ENCODE results near the gene IRF1.
"Not testable (repeated sequence)": the region's sequence is repeated elsewhere in the genome, so short reads cannot be mapped to it uniquely, and the experiment has no call there.

IRF1 gene

DNA sequence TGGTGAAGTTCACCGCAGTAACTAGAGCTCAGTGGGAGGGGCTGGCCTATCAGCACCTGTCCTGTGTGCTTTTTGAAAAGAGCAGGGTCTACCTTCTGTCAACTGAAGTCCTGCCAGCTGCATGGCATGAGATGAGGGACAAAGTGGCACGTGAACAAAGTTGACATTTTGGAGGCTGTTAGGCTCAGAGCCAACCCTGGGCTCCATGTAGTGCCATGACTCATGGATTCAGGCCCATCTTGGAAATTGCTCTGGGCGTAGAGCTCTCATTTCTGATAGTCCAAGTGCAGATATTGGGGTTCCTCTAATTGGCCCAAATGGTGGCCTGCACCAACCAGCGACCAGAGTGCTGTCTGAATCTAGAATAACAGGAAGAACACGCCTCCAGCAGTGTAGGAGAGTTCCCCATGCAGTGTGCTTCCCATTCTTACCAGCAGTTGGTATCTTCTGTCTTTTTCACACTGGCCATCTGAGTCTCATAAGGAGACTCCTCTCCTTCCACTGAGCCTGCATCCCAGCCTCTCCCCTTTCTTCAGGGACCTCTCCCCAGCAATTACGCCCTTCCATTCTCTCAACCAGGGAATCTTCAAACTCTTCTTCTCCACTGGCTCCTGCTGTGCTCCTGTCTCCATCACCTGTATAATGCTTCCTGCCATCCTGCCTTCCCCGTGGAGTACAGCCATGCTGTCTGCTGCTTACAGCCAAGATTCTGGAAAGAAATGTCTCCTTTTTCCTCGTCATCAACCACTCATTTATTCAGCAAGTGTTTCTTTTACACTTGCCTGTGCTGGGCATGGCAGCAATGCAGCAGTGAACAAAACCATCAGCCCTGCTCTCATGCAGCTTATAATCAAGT, 30.4 kb downstream of the IRF1 start:
- no peak for DNase-seq

DNA sequence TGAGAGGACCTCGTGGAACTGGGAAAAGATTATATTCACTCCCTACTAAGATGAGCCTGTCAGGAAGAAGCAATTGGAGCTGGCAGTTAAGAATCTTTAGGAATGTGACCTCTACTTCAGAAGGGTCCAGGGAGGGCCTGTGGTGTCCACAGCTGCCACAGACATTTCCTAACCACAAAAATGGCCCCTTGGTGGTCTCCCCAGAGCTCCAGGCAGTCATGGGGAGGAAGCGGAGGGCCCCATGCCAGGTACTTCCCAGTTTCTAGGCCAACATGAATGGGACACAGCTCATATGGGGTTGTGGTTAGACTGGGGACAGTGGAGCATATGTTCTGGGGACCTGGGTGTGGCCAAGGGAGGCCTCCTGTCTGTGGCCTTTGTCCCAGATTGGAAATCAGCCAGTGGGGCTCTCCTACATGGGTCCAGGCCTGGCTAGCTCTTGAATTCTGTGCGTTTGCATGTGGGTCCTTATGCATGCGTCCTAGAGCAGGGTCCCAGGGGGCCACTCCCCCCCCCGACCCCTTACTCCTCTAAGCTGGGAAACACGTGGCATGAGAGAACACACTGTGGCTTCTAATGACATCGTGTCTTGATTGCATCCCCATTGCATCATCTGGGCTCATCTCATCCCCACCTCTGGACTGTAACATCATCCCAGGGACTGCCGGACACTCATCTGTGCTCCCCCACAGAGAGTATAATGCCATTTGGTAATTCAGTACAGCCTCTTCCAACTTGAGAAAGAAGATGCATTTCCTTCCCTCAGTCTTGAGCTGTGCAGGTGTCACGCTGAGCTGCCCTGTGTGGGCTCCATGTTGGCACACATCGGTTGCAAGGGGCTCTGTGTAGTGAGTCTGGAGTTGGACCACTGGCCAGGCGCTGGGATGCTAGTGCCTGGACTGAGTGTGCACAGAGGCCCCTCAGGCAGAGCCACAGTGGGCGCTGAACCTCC, 31.3 kb downstream of the IRF1 start:
- no peak for DNase-seq

DNA sequence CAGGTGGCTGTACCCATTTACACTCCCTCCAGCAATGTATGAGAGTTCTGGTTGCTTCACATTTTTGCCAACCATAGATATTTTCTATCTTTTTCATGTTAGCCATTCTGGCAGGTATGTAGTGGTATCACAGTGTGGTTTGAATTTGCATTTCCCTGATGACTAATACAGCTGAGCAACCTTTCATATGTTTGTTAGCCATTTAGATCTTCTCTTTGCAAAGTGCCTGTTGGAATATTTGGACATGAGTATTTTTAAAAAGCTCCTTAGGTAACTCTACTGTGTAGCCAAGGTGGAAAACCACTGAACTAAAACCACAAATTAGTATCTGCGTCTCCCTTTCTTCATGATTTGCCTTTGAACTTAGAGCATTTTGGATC, 31.9 kb downstream of the IRF1 start:
- no peak for DNase-seq

DNA sequence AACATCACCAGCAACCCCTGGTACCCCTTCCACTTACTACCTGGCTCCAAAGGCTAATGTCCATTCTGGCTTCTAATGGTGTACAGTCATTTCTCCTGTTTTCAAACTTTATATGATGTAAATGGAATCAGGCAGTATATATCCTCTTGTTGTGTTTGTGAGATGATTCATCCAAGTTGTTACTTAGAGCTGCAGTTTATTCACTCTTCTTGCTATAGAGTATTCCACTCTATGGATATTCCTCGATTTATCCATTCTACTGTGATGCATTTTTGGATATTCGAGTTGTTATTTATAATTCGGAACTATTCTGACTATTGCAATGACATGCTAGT, 32.4 kb downstream of the IRF1 start:
- DNase-seq: no peak

DNA sequence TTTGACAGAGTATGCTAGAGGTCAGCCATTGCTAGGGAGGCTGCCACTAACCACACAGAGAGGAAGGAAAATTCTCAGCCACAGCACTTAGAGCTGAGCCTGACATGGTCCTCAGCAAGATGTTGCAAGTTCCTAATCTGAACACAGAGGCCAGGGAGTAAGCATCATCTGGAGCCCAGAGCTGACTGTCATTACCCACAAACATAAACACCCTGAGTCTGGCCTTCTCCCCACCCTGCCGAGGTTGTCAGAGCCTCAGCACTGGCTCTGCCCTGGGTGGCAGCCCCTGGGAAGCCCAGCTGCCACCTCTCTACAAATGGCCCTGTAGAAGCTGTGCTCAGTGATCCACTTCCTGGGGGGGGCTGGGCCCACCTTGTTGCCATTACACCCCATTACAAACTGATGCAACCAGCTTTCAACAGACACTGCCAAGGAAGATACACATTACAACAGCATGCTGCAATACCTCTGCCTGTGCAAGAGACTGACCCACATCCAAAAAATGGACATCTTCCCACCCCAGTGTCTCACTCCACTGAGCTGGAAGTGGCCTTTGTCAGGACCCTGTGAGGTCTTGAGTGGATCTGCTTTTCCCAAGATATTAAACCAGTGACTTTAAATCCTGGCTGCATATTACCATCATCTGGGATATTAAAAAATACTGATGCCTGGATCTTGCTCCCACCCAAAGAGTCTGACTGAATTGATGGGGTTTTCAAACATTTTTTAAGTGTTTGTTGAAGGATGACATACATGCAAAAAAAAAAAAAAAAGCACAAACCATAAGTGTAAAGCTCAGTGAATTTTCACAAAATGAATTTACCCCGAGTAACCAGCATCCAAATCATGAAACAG, 33.0 kb downstream of the IRF1 start:
- no peak for DNase-seq

DNA sequence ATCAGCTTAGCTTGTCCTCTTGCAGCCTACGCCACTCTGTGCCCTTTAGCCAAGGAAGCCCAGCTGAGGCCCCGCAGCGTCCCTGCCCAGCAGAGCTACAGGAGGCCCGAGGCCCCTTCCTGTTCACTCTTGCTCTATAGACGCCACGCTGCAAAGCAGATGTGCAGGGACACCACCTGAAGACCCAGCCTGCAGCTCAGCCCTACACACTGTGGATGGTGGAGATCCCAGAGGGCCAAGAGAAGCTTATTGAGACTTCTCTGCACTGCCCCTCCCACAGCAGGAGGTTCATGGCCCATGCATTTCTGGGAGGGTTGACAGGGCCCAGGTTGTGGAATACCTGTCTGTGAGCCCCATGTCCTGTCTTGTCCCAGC, 33.6 kb downstream of the IRF1 start:
- no peak for DNase-seq

DNA sequence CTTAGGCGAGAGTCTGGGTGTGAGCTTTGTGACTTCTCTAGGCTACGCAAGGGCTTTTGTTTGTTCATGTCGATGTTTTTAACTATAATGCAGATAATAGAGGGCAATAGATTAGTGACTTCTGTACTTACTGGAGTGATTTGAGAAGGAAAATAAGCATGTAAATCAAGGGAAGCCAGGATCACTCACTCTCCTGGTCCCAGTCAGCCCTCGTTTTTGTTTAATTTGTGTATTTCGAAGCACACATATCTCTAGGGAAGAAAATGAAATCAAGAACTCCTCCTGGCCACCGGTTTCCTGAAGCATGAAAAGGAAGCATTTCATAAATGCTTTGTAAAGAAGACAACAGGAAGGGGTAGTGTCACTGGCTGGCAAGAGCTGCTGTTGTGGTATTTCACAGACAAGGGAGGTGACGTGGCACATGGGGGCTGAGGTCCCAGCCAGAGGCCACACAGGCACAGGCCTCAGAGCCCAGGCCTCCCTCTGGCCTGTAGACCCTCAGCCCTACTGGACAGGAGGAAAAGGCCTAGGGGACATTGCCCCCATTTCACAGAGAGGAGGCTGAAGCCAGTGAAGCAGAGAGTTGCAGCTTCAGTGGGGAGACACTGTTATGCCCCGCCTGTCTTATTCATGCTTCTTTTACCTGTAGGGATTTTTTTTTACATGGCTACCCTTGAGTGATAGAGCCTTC, 34.1 kb downstream of the IRF1 start:
- DNase-seq: peak in 1 of 2 experiments; percentile 31

DNA sequence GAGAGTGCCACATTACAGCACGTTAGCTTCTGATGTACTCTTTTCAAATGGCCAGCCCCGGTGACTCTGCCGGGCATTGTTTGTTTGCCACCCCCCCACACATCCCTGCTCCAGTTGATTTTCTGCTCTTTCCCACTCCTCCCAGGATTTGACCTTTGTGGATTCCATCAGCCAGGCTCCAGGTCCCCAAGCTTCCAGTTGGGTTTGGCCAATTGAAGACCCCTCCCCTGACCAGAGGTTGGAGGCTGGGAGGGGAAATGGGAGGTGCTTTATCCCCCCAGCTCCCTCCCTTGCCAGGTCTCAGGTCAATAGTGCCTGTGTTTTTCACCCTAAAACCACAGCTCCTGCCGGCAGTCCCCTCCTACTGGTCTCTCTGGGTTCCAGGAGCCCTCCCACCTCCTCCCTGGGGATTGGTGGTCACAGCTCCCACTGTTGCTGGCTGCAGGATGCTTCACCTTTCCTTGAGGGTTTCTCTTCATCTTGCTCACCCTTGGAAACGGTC, 34.9 kb downstream of the IRF1 start:
- no peak for DNase-seq

DNA sequence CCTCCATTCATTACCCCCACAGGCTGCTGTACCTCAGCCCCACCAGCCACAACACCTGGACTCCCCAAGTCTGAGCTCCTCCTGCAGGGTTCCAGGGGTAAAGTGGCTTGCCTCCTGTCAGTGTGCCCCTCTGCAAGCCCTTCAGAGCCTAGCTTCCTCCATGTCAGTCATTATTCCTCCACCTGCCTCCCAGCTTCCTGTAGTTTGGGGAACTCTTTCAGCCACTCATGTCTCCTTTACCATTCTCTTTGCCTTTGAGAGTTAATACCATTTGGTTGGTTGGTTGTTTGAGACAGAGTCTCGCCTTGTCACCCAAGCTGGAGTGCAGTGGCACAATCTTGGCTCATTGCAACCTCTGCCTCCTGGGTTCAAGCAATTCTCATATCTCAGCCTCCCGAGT, 36.2 kb downstream of the IRF1 start:
- no peak for DNase-seq

DNA sequence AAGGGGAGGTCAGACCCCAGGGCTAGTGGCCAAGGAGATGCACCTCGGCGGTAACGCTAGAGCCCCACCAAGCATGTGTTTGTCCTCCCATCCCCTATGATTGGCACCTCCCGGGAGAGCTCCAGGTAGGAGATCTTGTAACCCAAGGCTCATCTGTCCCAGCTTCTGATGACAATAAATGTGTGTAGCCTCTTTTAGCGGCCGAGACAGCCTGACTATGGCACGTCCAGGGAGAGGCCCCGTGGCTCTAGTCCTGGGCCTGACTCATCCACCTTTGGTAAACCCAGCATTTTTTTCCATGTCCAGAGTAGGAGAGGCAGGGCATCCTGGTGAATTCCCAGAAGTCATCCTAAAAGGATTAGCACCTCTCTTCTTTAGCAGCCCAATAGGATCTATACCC, 39.2 kb downstream of the IRF1 start:
- no peak for DNase-seq

DNA sequence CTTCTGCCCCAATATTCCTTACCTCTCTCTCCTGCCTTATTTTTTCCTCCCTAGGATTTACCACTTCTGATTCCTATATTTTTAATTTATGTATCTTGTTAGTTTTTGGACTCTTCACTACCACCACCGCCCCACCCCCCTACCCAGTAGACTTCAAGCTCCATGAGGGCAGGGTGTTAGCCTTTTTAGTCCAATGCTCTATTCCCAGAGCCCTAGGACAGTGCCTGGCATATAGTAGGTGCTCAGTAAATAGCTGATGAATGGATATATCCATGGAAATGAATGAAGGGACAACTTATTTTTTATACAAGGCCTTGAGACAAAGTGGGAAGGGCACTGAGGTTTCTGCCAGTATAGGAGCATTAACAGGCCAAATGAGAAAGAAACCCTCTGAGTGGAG, 41.5 kb downstream of the IRF1 start:
- no peak for DNase-seq

DNA sequence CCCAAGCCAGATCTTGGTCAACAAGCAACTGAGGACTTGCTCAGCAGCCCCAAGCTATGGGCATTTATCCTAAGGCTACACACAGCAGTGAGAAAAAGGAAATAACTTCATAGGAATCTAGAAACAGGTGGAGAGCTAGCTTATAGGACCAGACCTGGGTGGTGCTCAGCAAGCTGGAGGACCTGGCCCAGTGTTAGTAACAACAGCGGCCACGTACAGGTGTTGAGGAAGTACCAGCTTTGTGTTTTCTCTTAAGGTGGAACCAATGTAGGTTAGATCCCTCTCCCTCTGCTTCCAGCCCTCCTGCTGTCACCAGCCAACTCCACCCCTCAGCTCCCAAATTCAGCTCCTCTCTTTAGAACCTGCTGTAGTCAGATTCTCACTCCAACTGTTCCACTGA, 43.4 kb downstream of the IRF1 start:
- no peak for DNase-seq

DNA sequence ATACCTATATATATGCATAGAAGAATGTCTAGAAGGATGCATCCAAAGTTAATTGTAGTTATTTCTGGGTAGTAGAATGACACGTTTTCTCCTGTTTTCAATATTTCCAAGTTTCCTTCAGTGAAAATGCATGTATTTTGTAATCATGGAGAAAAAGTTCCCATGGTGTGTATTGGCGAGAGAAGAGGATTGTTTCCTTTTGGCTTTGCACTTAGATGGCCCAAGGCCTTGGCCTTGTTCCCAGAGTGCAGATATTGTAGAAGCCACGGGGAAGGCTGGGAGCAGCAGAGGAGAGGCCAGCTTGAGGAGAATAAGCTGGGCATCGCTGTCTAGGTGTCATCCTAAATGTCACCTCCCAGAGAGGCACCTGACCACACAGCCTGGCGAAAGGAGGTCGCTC, 44.0 kb downstream of the IRF1 start:
- DNase-seq: no peak

DNA sequence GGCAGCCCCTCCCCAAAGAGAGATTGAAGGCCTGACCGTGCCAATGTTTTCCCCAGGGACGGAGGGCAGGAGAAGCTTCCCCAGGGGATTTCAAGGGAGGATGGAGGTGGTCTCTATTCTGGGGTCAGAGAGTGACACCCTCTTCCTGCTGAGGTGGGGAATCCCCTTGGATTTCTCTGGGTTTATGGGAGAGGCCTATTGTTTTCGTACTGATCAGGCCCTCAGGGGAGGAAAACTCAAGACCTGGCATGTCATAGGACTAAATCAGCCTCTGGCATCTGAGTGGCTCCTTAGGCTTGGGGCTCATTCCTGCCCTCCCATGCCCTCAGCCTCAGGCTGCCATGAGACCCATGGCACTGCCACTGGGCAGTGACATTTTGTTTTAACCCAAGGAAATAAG, 44.6 kb downstream of the IRF1 start:
- no peak for DNase-seq

DNA sequence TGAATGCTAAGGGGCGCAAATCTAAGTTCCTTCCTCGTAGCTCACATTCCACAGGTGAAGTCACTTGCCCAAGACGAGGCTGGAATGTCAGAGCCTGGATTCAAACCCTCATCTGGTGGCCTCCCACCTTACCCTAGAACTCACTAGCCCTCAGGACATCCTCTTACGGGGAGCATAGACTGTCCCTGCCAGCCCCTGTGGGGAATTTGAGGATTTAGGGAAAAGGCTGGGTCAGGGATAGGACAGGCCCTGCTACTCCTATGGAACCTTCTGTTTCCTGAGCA, 45.0 kb downstream of the IRF1 start:
- DNase-seq: no peak

DNA sequence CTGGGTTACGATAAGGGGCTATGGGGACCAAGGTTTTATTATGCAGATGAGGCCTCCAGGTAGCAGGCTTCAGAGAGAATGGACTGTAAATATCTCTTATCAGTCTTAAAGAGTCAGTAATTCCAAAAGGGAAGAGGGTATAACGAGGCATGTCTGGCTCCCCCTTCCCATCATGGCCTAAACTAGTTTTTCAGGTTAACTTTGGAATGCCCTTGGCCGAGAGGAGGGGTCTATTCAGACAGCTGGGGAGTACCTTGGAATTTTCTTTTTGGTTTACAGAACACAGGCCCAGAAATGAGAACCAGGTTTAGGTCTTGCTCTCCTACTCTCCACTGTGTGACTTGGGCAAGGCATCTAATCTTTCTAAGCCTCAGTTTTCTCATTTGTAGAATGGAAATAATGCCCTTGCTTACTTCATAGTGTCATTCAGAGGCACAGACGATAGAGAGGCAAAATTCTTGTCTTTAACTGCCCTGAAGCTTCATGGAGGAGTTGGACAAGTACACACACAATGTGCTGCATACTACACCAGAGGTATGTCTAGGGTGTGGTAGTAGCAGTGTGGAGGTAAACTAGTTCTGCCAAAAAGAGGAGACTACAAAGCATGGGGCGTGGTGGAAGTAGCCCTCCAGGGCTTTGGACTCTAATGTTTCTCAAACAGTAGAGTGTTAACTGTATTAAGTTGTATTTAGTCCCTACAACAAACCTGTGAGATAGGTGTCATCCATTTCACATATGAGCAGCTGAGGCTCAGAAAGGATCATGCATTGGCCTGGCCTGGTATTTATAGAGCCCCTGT, 45.5 kb downstream of the IRF1 start:
- no peak for DNase-seq

DNA sequence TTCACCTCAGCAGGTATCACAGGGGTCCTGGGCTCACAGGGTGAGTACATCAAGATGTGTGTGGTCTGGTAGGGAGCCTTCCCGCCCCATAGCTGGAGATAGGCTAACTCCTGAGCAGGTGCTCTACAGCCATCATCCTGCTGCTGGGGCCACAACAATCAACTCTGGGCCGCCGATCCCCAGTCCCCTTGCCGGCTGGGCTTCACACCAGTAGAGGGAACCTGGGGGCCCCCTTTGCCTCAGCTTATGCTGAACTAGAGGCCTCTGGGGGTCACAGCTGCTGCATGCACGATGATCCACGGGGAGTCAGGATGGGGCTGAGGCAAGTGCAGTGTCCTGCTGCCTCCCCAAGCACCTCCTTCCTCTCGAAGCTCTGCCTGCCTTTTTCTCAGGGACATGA, 46.5 kb downstream of the IRF1 start:
- no peak for DNase-seq

DNA sequence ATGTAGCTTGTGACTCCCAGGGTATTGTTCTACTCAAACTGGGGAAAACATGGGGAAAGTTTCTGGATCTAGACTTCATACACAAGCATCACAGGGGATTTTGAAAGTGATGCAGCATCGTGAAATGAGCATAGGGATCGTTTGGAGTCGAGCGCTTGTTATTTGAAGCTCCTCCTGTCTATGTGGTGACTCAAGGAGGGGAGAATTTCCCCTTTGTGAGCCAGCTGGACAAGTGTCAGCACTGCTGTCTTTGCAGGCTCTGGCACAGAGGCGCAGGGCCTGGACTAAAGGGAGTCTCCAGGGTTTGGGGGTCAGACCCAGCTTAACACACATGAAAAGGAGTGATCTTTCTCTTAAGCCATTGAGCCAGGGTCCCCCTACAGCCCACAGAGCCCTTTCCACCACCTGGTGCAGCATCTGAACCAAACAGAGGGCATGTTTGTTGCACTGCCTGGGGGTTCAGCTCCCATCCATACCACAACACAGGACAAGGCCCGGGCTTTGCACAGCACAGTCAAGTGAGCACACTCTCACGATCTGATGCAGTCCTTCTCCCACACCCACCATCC, 51.0 kb downstream of the IRF1 start:
- no peak for DNase-seq

DNA sequence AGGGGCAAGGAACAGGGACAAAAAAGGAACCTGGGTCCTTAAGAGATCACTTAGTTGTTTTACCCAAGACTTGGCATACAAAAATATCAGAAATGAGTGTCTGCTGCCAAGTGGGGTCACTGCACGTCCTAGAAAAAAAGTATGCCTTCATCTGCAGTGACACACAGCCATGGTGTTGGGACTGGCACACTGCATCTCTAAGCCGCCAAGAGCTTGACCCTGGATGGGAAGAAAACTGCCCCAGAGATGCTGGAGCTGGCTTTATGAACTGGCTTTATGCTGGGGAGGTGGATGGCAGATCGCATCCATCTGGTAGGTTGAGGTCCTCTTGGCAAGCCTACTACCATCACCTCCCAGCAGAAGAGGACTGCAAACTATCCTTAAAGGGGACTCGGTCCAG, 51.7 kb downstream of the IRF1 start:
- DNase-seq: no peak

DNA sequence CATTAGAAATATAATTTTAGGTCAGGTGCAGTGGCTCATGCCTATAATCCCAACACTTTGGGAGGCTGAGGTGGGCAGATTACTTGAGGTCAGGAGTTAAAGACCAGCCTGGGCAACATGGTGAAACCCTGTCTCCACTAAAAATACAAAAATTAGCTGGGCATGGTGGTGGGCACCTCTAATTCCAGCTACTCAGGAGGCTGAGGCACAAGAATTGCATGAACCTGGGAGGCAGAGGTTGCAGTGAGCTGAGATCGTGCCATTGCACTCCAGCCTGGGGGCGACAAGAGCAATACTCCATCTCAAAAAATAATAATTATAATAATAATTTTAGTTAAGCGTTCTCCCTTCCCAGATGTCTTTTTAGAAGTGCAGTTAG, 52.3 kb downstream of the IRF1 start:
- not testable (repeated sequence) for DNase-seq

DNA sequence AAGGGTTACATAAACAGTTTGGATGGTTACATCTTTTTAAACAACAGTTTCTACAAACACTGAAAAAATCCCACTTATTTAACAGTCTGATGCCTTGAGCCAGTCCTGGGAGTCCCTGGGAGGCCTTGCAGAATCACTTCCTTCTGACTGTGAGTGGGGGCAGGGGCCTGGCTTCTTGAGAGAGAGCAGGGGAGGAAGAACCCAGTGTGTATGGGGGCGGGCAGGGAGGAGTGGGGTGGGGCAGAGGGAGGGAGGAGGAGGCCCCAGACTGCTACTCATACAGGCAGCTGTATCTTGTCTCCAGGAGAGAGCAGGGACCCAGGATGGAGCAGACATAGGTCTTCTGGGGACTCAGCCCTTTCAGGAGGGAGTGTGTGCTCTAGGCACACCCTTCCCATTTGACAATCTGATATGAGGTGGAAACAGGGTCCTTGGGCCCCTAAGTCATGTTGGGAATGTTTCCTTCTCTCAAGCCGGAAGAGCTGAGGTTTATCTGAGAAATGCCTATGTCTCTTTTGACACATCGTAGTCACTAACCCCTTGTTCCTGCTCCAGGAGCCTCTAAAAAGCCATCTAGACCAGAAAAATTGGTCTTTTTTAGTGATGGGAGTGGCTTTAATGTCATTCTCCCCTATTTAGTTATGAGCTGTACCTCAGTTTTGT, 52.8 kb downstream of the IRF1 start:
- no peak for DNase-seq

All from NCI-H526 (cell line).